ELF-1 (cell line): ENCODE results near the gene ANKMY2.

Experiments
- DNase-seq: peaks from one replicate; pipeline ENCODE4 v3.0.0-alpha.2; 2016; ENCODE audit warnings: low read depth, low spot score

ANKMY2 gene

DNA sequence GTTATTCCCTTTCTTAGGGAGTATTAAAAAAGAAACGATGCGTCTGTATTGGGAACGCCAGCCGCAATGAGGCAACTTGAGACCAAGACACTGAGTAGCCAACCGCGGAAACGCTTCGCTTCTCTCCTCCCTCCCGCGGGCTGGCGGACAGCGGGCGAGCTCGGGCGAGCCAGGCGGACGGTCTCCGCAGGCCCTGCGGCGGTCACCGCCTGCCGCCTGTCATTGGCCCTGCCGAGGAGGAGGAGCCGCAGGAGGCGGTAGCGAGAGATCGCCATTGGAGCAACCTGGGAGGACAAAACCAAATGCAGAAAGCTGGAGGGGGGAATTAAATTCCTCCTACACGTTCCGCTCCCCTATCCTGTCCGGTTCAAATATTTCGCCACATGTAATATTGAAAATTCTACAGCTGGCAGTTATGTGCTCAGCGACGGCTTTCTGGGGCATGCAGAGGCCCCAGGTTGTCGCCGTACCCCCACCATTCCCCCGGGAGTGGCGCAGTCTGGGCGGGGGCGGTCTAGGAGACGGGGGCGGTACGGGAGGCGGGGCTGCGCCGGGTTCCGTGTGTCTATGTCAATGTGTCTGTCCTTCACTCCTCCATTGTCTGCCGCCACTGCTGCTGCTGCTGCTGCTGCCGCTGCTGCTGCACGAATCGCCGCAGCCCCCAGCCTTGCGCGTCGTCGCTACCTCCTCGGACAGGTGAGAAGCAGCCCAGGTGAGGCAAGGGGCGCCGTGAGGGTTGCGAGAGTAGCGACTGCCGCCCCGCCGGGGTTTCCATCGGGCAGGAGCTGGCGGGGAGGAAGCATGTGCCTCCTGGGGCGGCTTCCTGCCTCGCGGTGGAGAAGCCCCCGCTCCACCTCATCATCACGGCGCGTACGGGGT, at the start of gene ANKMY2, which contains the start of gene BZW2:
Gene ANKMY2 (minus strand): TSS at position 162 of the 879 bp plus-strand sequence. CDS start 181 bp downstream, outside the sequence.
Gene BZW2 (plus strand): TSS at position 589 of the 879 bp plus-strand sequence. CDS start 19,263 bp downstream, outside the sequence.
- DNase-seq: peak; percentile 98

DNA sequence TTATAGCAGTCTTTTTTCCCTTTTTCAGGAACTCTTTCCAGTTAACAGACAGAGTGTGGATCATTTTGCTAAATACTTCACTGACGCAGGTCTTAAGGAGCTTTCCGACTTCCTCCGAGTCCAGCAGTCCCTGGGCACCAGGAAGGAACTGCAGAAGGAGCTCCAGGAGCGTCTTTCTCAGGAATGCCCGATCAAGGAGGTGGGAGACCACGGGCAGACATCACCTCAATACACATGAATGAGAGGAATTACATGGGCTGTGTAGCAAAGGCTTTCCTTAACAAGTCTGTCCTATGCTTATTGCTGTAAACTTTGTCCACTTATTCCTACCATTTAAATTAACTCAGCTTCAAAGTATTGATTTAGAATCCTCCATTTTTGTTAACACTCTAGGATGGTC, 49.3 kb upstream of the ANKMY2 start:
- DNase-seq: no peak

DNA sequence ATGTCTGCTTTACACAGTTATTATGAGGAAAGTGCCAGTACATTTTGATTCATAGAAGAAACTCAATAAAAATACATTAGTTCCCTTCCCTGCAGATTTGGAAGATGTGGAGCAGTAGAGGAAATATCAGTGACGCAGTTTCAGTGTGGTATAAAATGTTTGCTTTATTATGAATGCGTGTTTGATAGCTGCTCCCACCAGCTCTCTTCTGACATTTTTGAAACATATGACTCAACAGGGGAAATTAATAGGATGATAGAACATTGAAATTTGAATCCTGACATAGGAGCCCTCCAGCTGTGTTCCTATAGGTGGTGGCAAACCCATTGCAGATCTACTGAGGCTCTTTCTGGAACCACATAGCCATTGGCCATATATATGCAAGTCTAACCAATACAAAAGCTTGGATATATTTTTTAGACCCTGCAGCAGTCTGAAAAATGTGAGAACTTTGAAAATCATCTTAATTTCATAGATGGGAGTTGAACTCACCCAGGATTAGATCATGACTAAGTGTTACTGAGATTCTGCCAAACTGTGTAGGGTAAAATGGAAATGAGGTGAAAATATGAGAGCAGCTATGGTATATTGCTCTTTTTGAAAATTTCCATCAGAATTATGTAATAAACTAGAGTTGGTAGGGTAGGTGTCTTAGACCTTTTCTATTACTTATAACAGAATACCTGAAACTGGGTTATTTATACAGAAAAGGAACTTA, 48.2 kb upstream of the ANKMY2 start:
- DNase-seq: no peak

DNA sequence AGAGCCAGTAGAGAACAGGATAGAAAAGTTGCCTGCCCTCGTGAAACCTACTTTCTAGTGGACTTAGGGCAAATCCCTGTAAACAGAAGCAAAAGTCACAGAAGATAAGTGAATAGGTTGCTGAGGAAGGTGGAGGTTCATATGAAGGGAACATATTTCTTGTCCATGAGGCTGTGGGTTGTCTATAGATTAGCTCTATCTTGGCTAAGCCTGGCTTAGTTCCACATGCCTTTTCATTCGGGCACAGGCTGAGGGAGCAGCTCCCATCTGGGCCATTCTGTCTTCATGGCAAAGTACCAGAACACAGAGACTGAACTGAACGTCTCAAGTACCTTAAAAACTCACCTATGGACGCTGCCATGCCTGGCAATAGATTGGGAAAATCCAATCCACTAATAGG, 45.7 kb upstream of the ANKMY2 start:
- DNase-seq: no peak

DNA sequence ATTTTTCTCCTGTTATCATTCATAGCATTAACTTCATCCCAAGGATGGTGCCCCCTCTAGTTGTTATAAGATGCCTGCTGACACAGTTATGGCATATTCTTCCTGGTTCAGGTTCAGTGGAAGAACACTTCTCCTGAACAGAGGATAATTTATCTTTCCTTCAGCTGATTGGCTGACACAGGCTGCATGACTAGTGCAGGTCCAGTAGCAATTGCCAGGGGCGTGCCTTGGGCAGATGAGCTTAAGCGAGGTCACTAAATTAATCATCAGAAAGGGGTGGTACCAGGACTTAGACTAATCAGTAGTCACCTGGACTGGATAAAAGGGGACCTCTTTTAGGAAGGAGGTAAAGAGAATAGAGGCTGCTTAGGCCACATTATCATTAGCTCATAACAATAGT, 42.7 kb upstream of the ANKMY2 start:
- no peak for DNase-seq

DNA sequence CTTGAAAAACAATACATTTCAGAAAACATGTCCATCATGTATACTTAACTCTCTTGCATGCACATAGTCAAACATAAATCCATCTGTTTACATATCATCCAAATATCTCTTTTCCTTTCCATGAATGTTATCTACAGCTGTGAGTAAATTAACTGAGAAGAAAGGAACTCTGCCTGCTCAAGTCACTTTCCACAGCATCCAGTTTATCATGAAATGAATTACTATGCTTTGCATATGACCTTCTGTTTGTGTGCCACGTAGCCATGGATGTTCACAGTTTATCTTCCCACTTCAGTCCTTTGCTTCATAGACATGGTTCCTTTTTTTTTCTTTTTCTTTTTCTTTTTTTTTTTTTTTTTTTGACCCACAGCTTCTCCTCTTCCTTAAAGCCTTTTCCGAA, 40.0 kb upstream of the ANKMY2 start:
- no peak for DNase-seq

DNA sequence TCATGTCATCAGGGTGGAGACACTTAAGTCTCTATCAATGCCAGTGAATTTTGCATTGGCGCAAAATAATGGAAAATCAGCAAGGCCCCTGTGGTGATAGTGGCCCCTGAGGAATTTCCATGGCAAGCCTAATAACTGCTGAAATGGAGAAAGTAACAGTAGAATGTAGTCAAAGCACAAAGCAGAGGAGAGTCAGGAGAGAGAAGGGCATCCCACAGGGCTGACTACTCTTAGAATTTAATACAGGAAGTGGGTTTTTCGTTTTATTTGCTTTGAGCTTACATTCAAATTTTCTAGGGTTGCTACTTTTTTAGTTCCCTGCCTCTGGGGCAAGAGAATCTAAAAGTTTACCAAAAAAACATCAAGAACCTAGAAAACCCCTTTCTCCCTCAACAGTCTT, 39.4 kb upstream of the ANKMY2 start:
- DNase-seq: no peak

DNA sequence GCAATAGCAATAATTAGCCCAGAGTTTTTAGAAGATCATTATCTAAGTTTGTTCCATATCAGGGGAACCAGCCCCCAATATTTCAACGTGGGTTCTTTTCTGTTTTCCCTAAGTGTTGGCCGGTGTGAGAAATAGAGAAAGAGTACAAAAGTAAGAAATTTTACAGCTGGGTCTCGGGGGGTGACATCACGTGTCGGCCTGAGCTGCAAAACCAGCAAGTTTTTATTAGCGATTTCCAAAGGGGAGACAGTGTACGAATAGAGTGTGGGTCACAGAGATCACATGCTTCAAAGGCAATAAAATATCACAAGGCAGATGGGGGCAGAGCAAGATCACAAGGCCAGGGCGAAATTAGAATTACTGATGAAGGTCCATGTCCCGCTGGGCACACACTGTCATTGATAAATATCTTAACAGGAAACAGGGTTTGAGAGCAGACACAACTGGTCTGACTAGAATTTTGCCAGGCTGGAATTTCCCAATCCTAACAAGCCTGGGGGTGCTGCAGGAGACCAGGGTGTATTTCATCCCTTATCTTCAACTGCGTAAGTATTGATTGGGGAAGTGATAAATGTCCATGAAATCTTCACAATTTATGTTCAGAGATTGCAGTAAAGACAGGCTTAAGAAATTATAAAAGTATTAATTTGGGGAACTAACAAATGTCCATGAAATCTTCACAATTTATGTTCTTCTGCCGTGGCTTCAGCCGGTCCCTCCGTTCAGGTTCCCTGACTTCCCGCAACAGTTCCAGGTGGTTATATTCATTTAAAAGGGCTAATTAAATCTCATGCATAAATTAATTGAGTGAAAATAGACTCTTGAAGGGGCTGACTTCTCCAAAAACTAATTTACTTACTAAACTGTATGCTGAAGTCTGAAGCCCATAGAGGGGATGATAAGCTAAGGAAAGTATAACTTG, 33.4 kb upstream of the ANKMY2 start:
- peak; percentile 63 for DNase-seq

DNA sequence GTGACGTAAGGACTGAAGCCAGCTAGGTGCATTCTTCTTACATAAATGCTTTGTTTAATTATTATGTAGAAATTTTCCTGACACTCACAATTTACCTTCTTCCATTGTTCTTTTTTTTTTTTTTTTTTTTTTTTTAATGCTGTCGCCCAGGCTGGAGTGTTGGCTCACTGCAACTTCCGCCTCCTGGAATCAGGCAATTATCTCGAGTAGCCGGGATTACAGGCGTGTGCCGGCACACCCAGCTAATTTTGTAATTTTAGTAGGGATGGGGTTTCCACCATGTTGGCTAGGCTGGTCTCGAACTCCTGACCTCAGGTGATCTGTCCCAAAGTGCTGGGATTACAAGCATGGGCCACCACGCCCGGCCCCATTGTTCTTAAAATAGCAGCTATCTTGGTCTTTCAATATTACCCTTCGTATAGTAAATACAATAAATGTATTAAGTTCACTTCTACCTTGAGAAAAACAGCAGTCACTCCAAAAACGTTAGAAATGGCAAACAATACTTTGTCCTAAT, 32.5 kb upstream of the ANKMY2 start:
- DNase-seq: no peak

DNA sequence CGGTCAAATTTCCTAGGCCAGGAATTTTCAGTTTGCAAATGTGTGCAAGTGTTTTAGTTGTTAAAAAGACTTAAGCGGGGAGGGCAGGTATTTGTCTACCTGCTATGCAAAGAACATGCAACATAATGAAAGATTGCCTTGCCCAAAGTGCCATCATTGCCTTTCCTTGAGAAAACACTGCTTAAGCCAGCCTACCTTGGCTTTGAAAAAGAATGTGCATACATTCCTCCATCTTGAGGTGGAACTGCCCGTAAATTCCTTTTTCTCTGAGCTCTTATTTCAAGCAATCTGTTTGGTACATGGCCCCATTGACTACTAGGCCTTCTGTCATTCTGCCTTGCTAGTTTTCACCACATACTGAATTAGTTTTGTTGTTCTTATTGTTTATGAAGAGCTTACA, 29.7 kb upstream of the ANKMY2 start:
- DNase-seq: no peak

DNA sequence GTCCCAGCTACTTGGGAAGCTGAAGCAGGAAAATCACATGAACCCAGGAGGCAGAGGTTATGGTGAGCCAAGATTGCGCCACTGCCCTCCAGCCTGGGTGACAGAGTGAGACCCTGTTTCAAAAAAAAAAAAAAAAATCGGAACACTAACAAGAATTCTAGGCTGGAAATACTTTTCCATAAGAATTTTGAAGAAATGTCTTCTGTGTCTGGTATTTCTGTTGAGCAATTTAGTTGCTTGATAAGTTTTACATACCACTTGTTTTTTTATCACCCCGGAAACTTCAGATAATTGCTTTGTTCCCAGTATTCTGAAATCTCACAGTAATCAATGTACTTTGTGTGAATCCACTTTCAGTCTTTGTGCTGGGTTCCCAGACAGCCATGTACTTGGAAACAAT, 26.3 kb upstream of the ANKMY2 start:
- DNase-seq: no peak

DNA sequence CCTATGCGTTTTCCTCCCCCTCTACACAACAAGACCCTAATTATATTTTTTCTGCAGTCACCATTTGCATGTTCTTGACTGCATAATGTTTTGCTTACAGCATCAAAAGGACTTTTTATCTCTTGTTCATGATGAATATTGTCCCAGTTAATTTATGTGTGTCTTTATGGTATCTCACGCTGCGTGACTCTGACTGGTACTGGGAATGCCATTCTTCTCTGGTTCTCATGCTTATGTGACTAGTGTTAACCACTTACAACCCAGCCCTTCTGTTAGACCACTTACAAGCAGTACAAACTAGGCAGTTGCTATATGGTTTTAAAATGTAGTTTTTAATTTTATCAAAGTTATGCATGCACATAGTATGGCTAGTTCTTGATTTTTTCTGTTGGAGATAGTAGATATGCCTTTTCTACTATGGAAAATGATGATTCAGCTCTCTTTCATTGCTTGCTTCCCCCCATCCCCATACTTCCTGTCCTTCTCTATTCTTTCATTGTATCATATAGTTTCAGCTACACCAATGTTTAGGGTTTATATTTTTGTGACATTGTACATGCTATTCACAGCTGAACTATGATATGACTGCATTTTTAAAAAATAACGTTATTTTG, 25.3 kb upstream of the ANKMY2 start:
- DNase-seq: no peak

DNA sequence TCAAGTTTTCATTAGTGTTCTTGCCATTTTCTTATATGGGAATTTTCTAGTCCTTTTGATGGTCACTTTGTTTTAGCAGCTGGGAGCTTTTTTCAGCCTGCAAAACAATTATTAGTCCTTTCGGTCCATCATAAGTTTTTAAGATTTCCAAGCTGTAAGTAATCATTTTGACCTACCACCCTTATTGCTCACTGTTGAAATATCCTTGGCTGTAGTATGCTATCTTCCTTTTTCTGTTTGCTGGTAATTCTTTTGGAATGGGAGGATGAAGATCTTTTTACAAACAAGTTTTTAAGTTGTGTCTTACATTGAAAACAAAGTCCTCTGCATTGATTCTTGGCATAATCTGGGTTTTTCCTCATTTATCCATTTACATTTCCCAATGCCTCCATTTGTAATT, 24.5 kb upstream of the ANKMY2 start:
- no peak for DNase-seq

DNA sequence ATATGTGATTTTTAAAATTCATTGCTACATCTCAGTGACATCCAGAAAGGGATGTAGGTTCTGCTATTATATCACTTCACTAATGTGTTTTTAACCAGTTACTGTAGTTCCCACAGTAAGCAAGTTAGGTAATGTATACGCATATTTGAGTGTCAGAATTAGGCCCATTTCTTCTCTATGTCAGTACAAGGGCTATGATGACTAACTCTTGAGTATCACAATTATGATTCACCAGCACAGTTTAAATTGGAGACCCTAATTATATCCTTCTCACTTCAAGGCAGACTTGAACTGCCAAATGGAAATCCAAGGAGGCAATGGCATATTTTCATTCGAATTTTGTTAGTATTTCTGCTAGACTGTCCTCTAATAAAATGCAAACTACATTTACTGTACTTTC, 24.0 kb upstream of the ANKMY2 start:
- no peak for DNase-seq

DNA sequence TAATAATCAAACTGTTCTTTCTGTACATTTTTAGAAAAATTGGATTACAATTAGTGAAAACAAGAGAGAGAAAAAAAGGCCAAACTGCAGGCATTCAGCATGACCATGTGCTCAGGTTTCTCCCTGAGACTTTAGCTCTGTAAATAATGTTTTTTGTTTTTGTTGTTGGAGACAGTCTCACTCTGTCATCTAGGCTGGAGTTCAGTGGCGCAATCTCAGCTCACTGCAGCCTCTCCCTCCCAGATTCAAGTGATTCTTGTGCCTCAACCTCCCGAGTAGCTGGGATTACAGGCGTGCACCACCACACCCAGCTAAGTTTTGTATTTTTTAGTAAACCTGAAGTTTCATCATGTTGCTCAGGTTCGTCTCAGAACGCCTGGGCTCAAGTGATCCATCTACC, 23.4 kb upstream of the ANKMY2 start:
- no peak for DNase-seq

DNA sequence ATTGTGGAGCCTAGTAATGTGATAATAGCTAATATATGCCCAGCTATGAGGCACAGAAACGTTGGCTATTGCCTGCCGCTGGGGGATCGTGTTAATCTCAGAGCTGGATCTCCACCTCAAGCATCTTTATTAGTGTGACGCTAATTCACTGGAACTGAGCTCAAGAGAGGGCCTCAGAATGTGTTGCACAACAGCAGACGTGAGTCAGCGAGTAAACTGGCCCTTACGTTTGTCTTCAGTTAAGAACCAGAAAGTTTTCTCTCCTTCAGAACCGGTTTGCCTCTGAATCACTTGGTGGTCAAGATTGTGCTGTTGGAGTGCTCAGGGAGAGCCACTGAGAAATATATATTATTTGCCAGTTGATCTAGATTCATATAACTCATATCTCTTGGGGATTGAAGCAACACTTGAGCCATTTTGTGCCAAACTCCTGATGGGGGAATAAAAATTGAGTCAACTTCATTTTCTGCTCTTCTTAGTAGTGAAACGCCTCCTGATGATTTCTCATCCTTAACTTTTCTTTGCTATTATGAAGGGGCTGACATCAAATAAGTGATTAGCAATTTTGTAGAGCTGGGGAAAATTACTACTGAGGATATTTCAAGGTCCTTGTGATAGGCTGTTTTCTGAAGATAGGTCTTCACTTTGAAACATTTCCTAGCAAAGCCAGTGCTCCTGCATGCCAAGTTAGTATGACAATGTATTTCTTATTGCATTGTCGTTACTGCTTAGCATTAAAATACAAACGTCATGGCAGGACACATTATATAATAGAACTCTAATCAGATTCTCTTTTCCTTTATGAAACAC, 22.7 kb upstream of the ANKMY2 start:
- peak; percentile 67 for DNase-seq

DNA sequence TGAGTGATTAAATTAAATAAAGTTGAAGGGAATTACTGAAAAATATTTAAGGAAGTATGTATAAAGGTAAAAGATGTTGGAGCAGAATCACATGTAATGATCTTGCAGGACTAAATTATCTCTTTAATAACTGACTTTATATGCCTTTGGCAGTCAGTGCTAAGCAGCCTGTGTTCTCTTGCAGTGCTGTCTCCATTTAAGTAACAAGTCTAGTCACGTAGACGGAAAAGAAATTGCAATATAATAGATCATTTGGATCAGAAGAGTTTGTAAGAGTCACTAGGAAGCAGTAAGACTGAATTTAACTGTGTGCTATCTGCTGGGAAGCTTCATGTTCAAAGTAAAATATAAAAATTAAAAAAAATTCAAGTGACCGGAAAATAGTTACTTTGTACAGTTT, 21.8 kb upstream of the ANKMY2 start:
- no peak for DNase-seq

DNA sequence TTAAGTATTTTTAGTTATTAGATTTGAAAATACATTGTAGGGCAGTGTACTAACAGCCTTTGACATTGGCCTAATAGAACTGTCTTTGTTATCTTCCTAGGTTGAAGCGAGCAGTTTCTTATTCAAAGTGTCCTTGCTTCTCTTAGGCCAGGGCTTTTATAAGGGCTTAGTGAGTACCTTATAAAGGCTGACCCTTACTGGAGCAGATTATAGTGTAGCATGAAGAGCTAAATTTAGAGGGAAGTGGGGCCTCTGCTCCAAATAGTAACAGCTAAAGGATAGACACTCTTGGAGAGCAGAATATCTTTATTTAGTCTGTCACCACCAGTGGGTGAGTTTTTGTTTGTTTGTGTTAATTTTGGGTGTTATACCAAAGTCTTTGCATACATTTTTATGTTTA, 16.4 kb upstream of the ANKMY2 start:
- DNase-seq: no peak

DNA sequence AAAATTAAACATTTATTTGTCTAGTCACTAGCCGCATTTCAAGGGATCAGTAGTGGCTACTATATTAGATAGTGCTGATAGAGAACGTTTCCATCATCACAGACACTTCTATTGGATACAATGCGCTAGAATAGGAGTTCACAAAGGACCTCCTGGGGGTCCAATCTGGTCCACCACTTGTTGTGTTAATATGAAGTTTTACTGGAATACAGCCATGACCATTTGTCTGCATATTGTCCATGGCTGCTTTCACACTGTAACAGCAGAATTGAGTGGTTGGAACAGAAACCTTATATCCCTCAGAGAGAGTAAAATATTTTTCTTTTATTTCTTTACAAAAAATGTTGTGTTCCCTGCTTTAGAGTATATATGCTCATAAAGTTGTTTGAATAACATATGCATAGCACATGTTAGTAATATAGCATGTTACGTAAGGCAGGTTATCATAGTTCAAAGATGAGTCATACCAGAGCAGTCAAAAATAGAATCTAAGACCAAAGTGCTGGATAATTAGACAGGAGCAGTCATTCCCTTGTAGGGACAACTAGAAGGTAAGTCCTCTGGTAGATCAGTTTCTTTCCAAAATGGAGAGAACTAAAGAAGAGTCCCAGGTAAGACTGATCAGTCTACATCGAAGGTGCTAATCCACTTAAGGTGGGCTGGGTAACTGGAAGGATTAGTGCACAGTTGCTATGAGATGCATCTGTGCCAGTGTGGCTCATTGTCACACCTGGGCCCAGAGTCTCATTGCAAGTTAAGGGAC, 15.3 kb upstream of the ANKMY2 start:
- no peak for DNase-seq
